ENCODE measurements around the gene CYTH1.

Gene CYTH1

DNA sequence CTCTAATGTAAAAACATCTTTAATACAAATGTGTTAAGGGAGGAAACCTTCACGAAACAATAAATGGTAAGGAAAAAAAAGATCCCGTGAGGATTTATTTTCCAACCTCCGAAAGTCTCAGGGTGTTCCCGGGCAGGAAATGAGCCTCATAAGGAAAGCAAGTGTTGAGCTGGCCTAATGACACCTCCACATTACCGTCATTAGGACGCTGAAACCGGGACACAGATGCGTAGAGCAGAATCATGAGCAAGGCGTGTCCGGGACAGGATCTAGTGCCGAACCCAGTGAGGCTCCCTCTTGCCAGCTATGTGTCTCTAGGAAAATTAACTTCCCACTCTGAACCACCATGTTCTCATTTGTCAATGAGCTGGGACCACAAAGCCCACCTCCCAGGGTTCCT, 22.7 kb upstream of the CYTH1 start:
- no peak for DNase-seq

GRCh38 chr17:78803186-78803845, 21.2 kb upstream of the CYTH1 start:
- DNase-seq, result no peak

DNA sequence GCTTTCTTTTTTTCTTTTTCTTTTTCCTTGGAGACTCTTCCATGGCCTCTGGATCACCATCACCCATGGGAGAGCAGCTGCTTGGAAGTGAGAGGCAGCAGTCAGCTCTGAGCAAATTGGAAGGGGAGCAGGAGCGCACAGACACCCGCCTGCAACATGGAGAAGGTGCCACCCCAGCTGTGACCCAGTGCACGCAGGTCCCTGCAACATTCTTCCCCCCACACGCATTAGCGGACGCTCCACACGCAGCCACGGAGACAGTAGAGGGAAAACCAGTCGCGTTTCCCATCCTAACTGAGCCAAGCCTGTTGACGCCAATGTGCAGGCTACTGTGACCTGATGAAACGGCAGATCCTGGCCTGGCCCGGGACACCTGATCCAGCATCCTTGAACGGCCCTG, 20.4 kb upstream of the CYTH1 start:
- no peak for DNase-seq

GRCh38 chr17:78802008-78802407, 19.9 kb upstream of the CYTH1 start:
- no peak for DNase-seq

DNA sequence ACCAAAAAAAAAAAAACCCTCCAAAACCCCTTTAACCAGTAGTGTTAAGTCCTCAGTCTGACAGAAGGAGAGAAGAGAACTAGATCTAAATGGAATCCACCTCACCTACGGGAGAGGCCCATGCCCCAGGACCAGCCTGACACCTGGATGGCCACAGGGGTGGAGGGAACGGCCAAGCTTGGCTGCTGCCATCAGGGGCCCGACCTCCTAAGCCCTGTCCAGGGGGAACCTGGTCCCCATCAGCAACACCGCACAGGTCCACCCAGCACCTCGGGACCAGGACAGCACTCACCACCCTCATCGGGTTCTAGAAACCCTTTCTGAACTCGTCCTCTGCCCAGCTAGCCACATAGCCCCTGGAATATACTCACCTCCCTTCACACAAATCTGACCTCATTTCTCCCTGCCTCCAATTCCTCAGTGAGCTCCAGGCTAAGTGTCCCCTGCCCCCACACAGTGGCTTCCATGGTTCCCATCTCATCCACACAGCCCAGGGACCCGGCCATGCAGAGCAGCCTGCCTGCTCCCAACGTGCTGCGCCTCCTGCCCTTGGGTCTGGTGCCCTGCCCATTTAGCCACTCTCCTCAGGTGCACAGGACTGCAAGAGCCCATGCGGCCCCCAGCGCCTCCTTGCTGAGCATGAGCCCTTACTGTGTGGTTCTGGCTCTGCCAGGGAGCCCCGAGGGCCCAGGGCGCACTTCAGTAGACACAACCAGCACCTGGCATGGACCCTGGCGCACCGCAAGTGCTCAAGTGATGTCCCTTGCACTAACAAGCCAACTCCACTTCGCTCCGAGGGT, 18.3 kb upstream of the CYTH1 start:
- DNase-seq, result no peak

- DNase-seq, result no peak
Measured at GRCh38 chr17:78798695-78799559, 16.9 kb upstream of the CYTH1 start.

DNA sequence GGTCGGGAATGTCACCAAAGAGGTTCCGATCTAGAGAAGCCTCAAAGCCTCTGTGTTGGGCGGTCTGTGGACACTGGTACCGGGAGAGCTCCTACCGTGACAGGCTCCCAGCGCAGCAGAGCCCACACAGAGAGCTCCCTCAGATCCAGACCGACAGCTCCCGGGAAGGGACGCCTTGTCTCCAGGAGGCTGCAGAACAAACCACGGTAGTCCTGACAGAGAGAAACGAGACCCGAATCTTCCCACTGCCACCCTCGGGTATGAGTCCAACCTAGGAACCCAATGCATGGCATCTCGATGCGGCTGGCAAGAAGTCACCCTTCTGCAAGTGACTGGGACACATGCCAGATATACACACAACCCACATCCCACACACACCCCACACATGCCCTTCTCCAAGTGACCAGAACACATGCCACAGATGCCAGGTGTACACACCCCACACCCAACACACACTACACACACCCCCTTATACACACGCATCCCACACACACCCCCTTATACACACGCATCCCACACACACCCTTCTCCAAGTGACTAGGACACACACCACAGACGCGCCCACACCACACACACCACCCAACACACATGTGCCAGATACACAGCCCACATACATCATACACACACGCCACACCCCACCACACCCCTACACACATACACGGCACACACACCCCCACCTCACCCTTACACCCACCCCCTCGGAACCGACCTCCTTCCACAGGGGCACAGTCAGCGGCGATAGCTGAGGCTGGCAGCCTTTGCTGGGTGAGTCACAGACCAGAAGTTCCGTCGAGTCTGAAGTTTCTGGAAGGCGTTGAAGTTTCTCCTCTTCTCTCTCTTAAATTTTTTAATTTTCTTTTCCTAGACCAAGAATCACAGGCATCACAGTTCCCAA, 15.9 kb upstream of the CYTH1 start:
- no peak for DNase-seq

DNA sequence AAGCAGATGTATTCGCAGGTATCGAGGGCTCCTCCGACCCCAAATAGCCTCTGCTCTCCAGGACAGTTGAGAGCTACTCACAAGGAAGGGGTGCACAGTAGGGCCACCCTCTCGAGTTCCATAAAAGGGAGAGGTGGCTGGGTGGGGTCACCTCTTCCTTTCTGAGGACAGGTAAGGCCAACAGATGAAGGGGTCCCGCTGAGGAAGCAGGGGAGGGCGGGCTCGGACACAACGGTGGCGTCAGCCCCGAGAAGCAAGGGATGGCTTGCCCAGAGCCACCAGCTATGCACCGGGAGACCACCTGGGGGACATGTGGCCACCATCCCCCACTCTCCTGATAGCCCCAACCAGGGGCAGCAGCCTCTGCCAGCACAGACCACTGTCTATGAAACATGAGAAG, 15.1 kb upstream of the CYTH1 start:
- DNase-seq, result no peak

GRCh38 chr17:78796517-78796900, 14.4 kb upstream of the CYTH1 start:
- DNase-seq, result no peak

DNA sequence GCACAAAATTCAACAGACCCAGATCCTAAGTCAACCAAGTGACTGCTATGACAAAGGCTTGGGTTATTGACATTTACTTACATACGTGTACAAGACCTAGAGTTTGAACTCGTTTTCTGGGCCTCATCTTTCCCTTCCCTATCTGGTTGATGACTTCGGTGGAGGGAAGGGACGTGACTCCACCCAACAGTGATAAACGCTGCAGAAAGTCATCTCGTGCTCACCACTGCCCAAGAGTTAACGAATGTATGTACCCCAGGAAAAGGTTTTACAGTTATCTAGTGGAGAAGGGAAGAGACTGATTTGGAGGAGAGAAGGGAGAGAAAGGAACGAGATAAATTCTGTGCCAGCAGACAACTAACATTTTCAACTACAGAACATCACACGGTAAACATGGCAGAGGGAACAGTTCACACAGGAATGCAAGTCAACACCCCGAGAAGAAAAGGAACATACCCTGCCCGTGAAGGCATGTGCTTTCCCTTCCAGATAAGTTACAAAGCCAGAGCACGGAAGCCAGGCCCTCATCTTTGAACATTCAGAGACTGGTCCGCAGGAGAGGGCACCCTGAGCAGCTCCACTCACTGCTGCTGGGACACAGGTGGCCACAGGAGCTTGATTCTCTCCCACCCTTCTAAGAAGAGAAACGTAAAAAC, 13.9 kb upstream of the CYTH1 start:
- DNase-seq, result no peak

- DNase-seq, result no peak
Measured at GRCh38 chr17:78794864-78795640, 13.0 kb upstream of the CYTH1 start.

DNA sequence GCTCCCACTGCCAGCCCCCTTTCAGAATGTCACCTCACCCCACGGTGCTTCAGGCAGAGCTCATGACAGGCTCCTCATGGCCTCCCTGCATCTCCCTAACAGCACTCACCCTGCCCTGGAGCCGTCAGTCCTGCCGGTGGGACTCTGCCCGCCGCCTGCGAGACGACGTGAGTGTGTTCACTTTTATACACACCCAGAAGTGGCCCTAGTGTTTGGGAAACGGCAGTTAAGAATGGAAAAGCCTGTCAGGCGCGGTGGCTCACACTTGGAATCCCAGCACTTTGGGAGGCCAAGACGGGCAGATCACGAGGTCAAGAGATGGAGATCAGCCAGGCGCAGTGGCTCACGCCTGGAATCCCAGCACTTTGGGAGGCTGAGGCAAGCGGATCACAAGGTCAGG, 12.3 kb upstream of the CYTH1 start:
- no peak for DNase-seq

- no peak for DNase-seq
Measured at GRCh38 chr17:78793968-78794367, 11.9 kb upstream of the CYTH1 start.

DNA sequence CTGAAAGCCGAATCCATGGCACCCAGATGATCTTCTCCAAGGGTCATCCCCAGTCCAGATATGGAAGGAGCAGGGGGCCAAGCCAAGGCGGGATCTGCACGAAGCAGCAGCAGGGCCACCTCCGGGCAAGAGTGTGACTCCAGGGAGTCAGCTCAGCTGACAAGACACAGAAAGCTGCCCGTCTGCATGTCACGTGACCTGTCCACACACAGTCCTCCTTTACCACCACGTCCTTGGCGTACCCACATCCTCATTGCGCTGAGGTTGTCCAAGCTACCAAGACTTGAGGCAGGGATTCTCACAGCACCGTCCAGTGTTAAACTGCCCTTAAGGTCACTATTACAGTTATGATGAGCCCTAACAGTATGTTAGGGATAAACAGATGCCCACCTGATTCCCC, 11.3 kb upstream of the CYTH1 start:
- DNase-seq, result no peak

- DNase-seq, result no peak
Measured at GRCh38 chr17:78791840-78792709, 10.0 kb upstream of the CYTH1 start.

DNA sequence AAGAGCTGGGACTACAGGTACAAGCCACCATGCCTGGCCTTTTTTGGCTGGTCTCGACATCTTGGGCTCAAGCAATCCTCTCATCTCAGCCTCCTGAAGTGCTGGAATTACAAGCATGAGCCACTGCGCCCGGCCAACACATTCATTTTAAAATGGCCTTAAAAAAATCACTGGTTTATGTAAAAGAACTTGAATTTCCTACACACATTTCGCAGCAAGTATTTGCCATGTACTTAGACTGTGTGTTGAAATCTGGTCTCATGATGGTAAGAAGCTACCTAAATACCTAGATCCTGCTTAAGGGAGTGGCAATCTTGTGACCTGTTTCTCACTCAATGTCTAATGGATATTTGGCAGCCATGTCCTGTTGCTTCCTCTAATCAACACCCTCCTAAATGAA, 8.5 kb upstream of the CYTH1 start:
- DNase-seq, result no peak

- no peak for DNase-seq
Measured at GRCh38 chr17:78789663-78790181, 7.6 kb upstream of the CYTH1 start.

GRCh38 chr17:78789149-78789662, 7.1 kb upstream of the CYTH1 start:
- DNase-seq, result no peak

GRCh38 chr17:78788451-78788850, 6.4 kb upstream of the CYTH1 start:
- DNase-seq, result no peak

DNA sequence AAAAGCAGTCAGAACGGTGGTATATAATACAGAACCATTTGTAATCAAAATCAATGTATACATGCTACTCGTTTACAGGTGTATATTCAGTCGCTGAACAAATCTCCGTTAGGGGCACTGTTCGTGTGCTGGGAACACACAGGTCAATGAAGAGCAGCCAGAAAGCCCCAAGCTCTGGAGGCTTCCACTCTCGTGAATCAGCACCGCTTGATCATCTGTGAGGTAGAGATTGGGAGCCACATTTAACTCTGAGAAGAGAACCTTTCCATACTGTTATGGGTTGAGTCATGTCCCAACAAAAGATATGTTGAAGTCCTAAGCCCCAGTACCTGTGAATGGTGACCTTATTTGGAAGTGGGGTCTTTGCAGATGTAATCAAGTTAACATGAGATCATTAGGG, 5.4 kb upstream of the CYTH1 start:
- no peak for DNase-seq
